HG03457 (cell line): ENCODE measurements around the gene EFCC1.

Experiments
- ATAC-seq: cut with Tn5 transposase; IDR thresholded peaks from one replicate; pipeline ENCODE4 v1.9.1; 2021; ENCODE audit warnings: moderate number of reproducible peaks; ENCODE audit not compliant: unreplicated experiment

The EFCC1 gene, protein sequence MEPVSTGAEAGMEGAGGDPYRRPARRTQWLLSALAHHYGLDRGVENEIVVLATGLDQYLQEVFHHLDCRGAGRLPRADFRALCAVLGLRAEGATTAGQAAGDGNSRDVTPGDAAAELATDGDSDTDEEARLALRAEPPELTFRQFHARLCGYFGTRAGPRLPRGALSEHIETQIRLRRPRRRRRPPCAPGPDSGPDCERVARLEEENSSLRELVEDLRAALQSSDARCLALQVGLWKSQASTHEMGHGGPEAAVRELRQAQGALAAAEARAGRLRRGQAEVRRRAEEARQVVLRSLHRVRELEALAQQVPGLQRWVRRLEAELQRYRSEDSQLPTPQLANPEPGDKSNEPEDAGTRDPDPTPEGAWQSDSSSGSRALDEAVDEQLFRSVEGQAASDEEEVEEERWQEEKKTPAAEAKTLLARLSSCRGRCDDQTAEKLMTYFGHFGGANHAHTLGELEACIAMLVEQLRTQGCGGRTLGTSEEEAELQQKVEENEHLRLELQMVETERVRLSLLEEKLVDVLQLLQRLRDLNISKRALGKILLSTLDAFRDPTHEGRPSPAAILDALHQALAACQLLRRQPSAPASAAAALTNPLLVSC

DNA sequence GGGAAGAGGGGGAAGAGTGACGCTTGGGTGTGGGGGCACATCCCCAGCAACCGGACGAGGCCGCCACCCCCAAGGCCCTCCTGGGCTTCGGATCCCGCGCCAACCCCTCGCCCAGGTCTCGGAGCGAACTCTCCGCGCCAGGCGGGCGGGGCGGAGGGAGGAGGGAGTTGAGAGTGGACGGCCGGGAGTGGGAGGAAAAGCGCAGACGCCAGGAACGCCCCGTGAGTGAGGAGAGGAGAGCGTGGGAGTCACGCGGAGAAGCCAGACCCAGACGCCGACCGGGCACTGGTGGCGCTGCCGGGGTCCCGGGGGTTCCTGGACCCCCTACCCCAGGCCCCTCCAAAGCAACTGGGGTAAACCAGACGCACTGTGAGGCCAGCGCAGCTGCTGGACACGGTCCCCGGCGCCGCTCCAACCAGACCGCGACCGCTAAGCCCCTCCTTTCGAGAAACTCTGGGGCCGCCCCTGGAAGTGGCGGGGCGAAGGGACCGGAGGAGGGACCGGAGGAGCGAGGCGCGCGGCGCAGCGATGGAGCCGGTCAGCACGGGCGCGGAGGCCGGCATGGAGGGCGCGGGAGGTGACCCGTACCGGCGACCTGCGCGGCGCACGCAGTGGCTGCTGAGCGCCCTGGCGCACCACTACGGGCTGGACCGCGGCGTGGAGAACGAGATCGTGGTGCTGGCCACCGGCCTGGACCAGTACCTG lies at the start of gene EFCC1:
TSS of gene EFCC1 (plus strand) at position 204 of the 705 bp plus-strand sequence. CDS start at position 529, 325 bp downstream.
- no peak for ATAC-seq

- ATAC-seq, result no peak
Measured at GRCh38 chr3:128956440-128956839, 44.7 kb upstream of the EFCC1 start.

DNA sequence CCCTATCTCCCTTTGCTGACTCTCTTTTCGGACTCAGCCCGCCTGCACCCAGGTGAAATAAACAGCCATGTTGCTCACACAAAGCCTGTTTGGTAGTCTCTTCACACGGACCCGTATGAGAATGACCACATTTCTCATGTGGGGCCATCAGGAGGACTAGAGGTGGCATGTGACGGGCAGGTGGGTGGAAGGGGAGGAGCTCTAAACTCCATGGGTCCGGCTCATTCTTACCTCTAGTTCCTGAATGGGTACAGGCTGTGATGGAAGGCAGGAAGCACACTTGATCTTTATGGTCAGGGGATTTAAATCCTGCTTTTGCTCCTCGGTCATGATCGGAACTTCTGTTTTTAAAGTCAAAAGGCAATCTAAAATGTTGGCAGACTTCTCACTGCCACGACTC lies 35.8 kb upstream of the EFCC1 start:
- ATAC-seq, result no peak

- no peak for ATAC-seq
Measured at GRCh38 chr3:128965818-128966217, 35.3 kb upstream of the EFCC1 start.

DNA sequence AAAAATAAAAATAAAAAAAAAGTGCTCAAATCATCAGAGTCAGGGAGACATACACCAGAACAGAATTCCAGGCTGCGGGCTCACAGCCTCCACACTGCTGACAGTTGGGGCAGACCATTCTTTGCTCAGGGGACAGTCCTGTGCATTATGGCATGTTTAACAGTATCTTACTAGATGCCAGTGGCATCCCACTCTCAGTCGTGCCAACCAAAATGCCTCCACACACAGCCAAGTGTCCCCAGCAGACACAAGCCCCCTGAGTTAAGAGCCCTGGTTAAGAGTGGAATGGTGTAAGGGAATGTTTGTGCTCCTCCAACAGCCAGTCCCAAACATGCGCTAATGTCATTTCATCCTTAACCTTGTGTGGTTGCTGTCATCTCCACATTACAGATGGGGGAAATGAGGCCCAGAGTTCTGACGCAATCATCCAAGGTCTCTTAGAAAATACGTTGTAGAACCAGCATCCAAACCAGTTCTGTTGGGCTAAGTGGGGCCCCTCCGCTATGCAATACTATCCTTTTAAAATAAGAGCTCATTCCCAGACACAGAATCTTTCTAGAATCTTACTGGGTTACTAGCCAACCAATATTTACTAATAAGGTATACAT lies 33.3 kb upstream of the EFCC1 start:
- ATAC-seq, result no peak

DNA sequence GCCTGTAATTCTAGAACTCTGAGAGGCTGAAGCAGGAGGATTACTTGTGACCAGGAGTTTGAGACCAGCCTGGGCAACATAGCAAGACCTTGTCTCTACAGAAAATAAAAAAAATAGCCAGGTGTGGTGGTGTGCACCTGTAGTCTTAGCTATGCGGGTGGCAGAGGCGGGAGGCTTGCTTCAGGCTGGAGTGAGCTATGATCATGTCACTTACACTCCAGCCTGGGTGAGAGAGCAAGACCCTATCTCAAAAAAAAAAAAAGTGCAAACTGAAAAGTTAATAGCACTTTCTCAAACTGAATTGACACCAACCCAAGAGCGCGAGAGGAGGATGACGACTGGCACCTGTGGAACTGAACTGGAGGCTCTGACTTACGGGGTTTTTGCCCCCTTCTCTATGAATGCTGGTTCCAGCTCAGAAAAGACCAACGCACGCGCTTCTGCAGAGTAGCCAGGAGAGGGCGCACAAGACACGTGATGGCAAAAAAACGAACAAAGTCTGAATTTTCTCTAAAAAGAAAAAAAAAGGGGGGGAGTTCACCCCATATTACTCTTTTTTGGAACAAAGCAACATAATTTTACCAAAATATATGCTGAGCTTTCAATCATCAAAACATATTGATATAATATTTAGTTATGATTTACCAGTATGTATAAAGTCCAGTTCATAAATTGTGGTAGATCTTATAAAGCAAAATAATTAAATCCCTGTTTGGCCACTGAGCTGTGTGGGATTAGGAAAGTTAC lies 30.9 kb upstream of the EFCC1 start:
- ATAC-seq, result no peak

DNA sequence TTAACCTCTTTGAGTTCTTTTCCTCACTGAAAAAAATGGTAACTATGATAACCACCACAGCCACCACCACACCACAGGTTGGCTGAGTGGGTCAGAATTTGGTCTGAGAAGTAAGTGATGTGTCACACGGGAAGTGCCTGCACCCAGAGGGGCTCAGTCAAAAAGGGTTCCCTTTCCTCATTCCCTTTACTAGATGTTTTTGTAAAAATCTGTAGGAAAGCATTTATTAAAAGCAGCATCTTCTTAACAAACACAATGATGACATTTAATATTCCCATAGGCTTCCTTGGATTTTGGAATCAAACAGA lies 30.4 kb upstream of the EFCC1 start:
- no peak for ATAC-seq

- no peak for ATAC-seq
Measured at GRCh38 chr3:128971421-128972100, 29.5 kb upstream of the EFCC1 start.

- no peak for ATAC-seq
Measured at GRCh38 chr3:128973988-128974564, 27.0 kb upstream of the EFCC1 start.

DNA sequence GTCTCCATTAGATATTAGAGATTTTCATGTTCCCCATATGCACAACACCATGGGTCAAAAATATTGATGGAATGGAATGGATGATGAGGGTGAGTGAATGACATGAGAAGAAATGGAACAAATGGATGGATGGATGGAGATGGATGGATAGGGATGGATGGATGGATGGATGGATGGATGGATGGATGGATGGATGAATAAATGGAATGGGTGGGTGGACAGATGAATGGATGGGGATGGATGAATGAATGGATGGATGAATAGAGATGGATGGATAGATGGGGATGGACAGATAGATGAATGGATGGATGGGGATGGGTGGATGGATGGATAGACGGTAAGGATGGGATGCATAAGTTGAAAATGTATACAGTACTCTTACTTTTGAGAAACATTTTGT lies 25.8 kb upstream of the EFCC1 start:
- no peak for ATAC-seq

GRCh38 chr3:128983293-128984069 lies 17.6 kb upstream of the EFCC1 start:
- ATAC-seq, result no peak

- ATAC-seq, result no peak
Measured at GRCh38 chr3:128984596-128984995, 16.5 kb upstream of the EFCC1 start.

GRCh38 chr3:128987302-128988100 lies 13.6 kb upstream of the EFCC1 start:
- no peak for ATAC-seq

DNA sequence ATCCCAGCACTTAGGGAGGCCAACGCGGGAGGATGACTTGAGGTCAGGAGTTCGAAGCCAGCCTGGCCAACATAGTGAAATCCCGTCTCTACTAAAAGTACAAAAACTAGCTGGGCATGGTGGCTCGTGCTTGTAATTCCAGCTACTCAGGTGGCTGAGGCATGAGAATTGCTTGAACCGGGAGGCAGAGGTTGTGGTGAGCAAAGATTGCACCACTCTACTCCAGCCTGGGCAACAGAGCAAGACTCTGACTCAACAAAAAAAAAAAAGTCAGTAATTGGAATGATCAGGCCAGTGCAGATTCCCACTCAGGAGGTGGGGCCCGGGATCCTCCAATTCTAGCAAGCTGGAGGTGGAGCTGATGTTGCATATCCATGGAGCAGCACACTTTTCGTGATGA lies 12.8 kb upstream of the EFCC1 start:
- no peak for ATAC-seq

DNA sequence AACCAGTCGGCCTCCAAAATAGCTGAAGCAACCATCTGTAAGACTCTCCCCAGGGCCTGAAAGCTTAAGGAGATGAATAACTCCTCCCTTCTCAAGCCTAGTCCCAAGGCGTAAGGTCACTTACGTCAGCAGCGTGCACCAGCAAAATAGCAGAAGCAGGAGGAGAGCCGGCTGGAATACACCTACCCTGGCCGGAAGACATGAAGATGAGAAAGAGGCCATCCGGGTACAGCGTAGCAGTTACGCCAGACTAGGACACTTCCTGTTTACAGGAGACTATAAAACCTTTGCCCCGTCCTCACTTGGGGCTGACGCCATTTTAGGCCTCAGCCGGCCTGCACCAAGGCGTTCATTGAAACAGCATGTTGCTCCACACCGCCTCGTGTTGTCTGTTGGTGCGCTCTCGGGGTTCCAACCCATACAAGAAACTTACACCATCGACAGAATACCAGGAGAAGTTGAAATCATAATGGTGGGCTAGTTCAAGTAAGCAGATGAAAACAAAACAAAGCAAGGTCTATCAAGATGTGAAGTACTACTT lies 9.7 kb upstream of the EFCC1 start:
- no peak for ATAC-seq

DNA sequence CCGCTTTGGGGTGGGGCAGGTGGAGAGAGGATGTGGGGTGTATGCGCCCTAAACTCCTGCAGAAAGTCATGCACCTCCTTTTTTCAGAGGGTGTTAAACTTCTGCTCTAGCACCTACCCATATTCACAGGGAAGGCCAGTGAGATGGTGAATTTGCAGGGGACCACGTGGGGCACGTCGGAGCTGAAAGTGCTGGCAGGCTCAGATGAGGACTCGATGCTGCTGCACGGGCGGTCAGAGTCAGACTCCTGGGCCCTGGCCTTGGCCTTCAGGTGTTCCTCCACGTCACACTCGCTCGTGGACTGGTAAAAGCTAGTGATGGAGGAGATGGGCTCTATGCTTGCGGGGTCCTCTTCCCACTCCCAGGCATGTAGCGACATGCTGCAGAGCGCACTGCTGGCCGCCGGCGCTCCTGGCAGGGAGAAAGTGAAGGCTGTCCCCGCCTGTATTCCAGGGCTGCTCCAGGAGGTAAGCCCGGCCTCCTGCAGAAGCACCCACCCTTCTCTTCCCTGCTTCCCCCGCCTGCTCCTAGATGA lies 8.1 kb upstream of the EFCC1 start:
- ATAC-seq, result no peak

GRCh38 chr3:128993461-128994172 lies 7.5 kb upstream of the EFCC1 start, which contains the start of gene CFAP92:
TSS of gene CFAP92 (minus strand) at chr3:128994076. CDS start at chr3:128993304, 772 bp downstream.
- no peak for ATAC-seq
